DND-41 (cell line): ENCODE measurements around the gene CAMKMT.

ENCODE experiments used
- ATAC-seq: fragments of 200-7000 bp; cut with Tn5 transposase; 3 replicates; pipeline ENCODE4 v1.9.1; 2021; ENCODE audit warnings: low read depth; ENCODE audit not compliant: insufficient read depth
- DNase-seq: peaks from one replicate; pipeline ENCODE4 v3.0.0-alpha.2; 2020
- H2AFZ ChIP-seq: 2 replicates; pipeline ENCODE4 v1.6.0; 2012; ENCODE audit warnings: low read depth, low read length
- H3K27ac ChIP-seq: 2 replicates; pipeline ENCODE4 v1.5.1; 2012; ENCODE audit warnings: low read length, inconsistent platforms
- H3K27me3 ChIP-seq: fragments of 200-600 bp; sonication (generic); 2 replicates; pipeline ENCODE4 v1.6.0; 2012; ENCODE audit warnings: low read length, mild to moderate bottlenecking, inconsistent platforms; ENCODE audit not compliant: insufficient read depth, poor library complexity
- H3K36me3 ChIP-seq: 2 replicates; pipeline ENCODE4 v1.5.1; 2012; ENCODE audit warnings: low read length, inconsistent platforms; ENCODE audit not compliant: insufficient read depth
- H3K4me1 ChIP-seq: 2 replicates; pipeline ENCODE4 v1.5.1; 2012; ENCODE audit warnings: mild to moderate bottlenecking, low read length; ENCODE audit not compliant: insufficient read depth
- H3K4me2 ChIP-seq: 2 replicates; pipeline ENCODE4 v1.6.0; 2012; ENCODE audit warnings: mild to moderate bottlenecking, moderate library complexity, low read length, inconsistent platforms; ENCODE audit not compliant: insufficient read depth
- H3K4me3 ChIP-seq, 2 experiments: fragments of 200-600 bp in 1 of 2; shearing (Covaris generic) in 1 of 2; 2 replicates each; pipeline ENCODE4 v1.5.1; 2012 to 2016; ENCODE audit warnings: inconsistent platforms in 2 of 2, low read length in 2 of 2, mild to moderate bottlenecking in 2 of 2, low read depth in 1 of 2, moderate library complexity in 1 of 2
- H3K79me2 ChIP-seq: 2 replicates; pipeline ENCODE4 v1.6.0; 2012; ENCODE audit warnings: low read length, inconsistent platforms; ENCODE audit not compliant: insufficient read depth
- H3K9ac ChIP-seq: 2 replicates; pipeline ENCODE4 v1.6.0; 2012; ENCODE audit warnings: low read depth, mild to moderate bottlenecking, inconsistent platforms, low read length, moderate library complexity
- H3K9me3 ChIP-seq: 2 replicates; pipeline ENCODE4 v1.5.1; 2012; ENCODE audit warnings: low read length, moderate library complexity, mild to moderate bottlenecking, inconsistent platforms; ENCODE audit not compliant: insufficient read depth, severe bottlenecking
- H4K20me1 ChIP-seq: 2 replicates; pipeline ENCODE4 v1.6.0; 2012; ENCODE audit warnings: low read length; ENCODE audit not compliant: insufficient read depth
- EZH2 ChIP-seq: IDR thresholded peaks from 3 replicates; pipeline ENCODE4 v1.6.1; 2012; ENCODE audit warnings: borderline replicate concordance, low read depth, mild to moderate bottlenecking, moderate library complexity, low read length, inconsistent platforms; ENCODE audit not compliant: severe bottlenecking
- TF ChIP-seq, protein P1 (sequence below): IDR thresholded peaks from 2 replicates; pipeline ENCODE4 v1.5.1; 2012; ENCODE audit warnings: borderline replicate concordance, low read length, moderate library complexity, mild to moderate bottlenecking; ENCODE audit not compliant: poor library complexity, severe bottlenecking; ENCODE audit errors: extremely low read depth

CAMKMT gene

DNA sequence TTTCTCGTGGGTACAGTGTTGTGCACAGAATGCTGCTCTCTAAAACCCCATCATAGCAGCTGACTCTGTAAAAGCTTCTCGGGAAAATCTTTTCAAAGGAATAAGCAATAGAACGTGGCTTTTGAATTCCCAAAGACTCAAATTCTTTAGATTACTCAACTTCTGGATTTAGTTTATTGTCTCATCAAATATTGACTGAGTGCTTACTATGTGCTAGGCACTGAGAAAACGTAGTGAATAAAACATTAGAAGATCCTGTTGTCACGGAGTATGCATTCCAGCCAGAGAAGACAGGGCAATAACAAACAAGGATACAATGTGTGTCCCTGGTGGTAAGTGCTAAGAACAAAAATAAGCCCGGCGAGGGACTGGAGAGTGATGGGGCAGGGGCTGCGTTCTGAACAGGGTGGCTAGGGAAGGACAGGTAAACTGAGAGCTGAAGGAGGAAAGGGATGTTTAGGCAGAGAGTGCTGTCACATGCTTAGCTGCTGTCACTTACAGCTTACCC, 401.6 kb downstream of the CAMKMT start:
- Histone ChIP-seq H3K4me2 (no peak overlapping the region), H3K9me3 (no peaks in the 10 kb centered on the region), H2AFZ (no peak overlapping the region), H3K9ac (no peak overlapping the region), H3K27ac (no peak overlapping the region), H3K4me1 (no peaks in the 10 kb centered on the region), H4K20me1 (0 out of 2 replicates have a peak, but pooled peaks cover 4% of the 10 kb centered on the region), H3K79me2 (no peaks in the 10 kb centered on the region), H3K36me3 (no peaks in the 10 kb centered on the region), H3K27me3 (no peaks in the 10 kb centered on the region), H3K4me3 (no peak overlapping the region)
- no peak for ATAC-seq
- no peak for TF ChIP-seq EZH2
- TF ChIP-seq, protein P1, sequence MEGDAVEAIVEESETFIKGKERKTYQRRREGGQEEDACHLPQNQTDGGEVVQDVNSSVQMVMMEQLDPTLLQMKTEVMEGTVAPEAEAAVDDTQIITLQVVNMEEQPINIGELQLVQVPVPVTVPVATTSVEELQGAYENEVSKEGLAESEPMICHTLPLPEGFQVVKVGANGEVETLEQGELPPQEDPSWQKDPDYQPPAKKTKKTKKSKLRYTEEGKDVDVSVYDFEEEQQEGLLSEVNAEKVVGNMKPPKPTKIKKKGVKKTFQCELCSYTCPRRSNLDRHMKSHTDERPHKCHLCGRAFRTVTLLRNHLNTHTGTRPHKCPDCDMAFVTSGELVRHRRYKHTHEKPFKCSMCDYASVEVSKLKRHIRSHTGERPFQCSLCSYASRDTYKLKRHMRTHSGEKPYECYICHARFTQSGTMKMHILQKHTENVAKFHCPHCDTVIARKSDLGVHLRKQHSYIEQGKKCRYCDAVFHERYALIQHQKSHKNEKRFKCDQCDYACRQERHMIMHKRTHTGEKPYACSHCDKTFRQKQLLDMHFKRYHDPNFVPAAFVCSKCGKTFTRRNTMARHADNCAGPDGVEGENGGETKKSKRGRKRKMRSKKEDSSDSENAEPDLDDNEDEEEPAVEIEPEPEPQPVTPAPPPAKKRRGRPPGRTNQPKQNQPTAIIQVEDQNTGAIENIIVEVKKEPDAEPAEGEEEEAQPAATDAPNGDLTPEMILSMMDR = no peak
- no peak for DNase-seq

DNA sequence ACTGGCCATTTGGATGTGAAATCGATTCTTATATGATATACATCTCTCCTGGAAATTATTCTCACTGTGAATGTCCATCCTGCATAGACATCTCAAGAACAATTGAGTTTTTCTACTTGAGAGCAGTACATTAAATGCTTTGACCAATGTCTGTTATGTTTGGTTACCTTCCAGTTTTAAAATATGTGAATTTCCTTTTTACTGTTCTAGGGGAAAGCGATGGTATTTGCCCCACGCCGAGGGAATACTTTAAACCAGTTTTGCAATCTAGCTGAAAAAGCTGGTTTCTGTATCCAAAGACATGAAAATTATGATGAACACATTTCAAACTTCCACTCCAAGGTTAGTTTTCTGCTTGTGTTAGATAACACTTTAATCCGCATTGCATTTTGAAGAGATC, 404.5 kb downstream of the CAMKMT start:
- no peaks in the 10 kb centered on the region for H3K79me2 ChIP-seq
- TF ChIP-seq, protein P1 = no peak
- TF ChIP-seq EZH2 = no peak
- H3K4me2 ChIP-seq = no peak overlapping the region
- H3K9me3 ChIP-seq = no peaks in the 10 kb centered on the region
- no peak overlapping the region for H3K4me3 ChIP-seq
- H3K9ac ChIP-seq = no peak overlapping the region
- H3K27me3 ChIP-seq = no peaks in the 10 kb centered on the region
- no peak overlapping the region for H2AFZ ChIP-seq
- H4K20me1 ChIP-seq = 0 out of 2 replicates have a peak, but pooled peaks cover 4% of the 10 kb centered on the region
- H3K27ac ChIP-seq = no peak overlapping the region
- no peak for DNase-seq
- ATAC-seq = no peak
- H3K36me3 ChIP-seq = no peaks in the 10 kb centered on the region
- no peaks in the 10 kb centered on the region for H3K4me1 ChIP-seq

DNA sequence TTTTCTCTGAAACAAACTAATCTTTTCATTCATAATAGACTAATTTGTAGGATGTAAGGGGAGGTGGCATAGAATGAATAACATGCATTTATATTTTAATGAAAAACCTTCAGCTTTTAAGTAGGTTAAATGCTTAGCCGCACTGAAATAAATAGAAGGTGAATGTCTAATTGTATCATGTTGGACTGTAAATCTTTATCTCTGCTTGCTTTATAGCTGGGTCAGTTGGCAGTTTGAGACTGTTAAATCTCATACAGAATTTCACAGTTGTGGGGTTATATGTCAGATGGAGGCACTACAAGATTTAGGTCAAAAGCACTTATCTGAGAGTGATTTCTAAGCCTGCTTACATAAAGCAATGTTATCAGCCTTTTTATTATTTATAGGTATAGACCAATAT, 405.0 kb downstream of the CAMKMT start:
- Histone ChIP-seq H3K4me1 (no peaks in the 10 kb centered on the region), H3K36me3 (no peaks in the 10 kb centered on the region), H3K79me2 (no peaks in the 10 kb centered on the region), H3K27ac (no peak overlapping the region), H3K4me3 (no peak overlapping the region), H3K4me2 (no peak overlapping the region), H4K20me1 (0 out of 2 replicates have a peak, but pooled peaks cover 4% of the 10 kb centered on the region), H3K27me3 (no peaks in the 10 kb centered on the region), H3K9ac (no peak overlapping the region), H2AFZ (no peak overlapping the region), H3K9me3 (no peaks in the 10 kb centered on the region)
- DNase-seq = no peak
- no peak for TF ChIP-seq EZH2
- TF ChIP-seq, protein P1 = no peak
- no peak for ATAC-seq

DNA sequence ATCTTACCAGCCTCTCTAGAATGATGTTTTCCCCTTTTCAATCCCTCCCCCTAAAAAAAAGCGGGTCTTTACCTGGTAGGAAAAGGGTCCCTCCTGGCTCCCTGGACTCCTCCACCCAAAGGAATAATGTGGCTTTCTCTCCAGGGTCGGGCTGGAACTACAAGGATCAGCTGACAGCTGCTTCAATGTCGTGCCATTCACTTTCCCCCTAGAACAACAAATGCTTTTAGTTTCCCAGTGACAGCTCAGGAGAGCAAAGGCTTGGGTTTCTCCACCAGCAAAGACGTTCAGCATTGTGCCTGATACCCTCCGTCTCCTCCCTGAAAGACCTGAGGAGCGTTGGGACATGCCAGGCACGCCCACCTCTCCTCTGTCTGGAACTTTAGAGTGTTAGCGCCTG, 405.9 kb downstream of the CAMKMT start:
- Histone ChIP-seq H3K9me3 (no peaks in the 10 kb centered on the region), H2AFZ (no peak overlapping the region), H4K20me1 (0 out of 2 replicates have a peak, but pooled peaks cover 4% of the 10 kb centered on the region), H3K27me3 (no peaks in the 10 kb centered on the region), H3K9ac (no peak overlapping the region), H3K4me2 (no peak overlapping the region), H3K4me3 (no peak overlapping the region), H3K4me1 (no peaks in the 10 kb centered on the region), H3K27ac (no peak overlapping the region), H3K36me3 (no peaks in the 10 kb centered on the region), H3K79me2 (no peaks in the 10 kb centered on the region)
- TF ChIP-seq, protein P1 = no peak
- TF ChIP-seq EZH2 = no peak
- DNase-seq (no peak), ATAC-seq (no peak)
